A549 (cell line): ENCODE results near the gene VPS50. TPM values are rescaled to one million over a fixed set of nuclear protein-coding genes. Genes with fewer than 3 reads are reported as not detected.

Experiments used
- ATAC-seq, 2 experiments: fragments of 200-7000 bp in 1 of 2; fragments of >200 bp in 1 of 2; cut with Nextera tagmentation in 1 of 2; cut with Tn5 transposase in 1 of 2; 3 replicates each; pipeline versions ENCODE4 v1.8.0 to v1.9.1; 2018 to 2020; ENCODE audit warnings: mild to moderate bottlenecking in 1 of 2, moderate library complexity in 1 of 2
- CTCF ChIA-PET: fragments of 300-600 bp; sonication (Branson Sonifier 250); formaldehyde crosslinking; extraction: SDS; loops from one replicate; lab custom pipeline; 2021; ENCODE audit warnings: antibody characterized with exemption, inconsistent platforms; lab: Yijun Ruan, JAX
- POLR2A ChIA-PET: fragments of 350-600 bp; formaldehyde crosslinking; extraction: SDS; loops from one replicate; lab custom pipeline; 2021; ENCODE audit warnings: antibody characterized with exemption, inconsistent platforms; lab: Yijun Ruan, JAX
- DNase-seq, 2 experiments: peaks; one replicate each; pipeline versions ENCODE4 v3.0.0 to v3.0.0-alpha.2; 2011 to 2016; ENCODE audit warnings: low read depth in 1 of 2, low spot score in 1 of 2
- FAIRE-seq: peaks from 2 replicates; lab custom pipeline; 2011; peaks lifted over from hg19 to GRCh38; lab: Jason Lieb, UNC
- H3K27ac ChIP-seq, 2 experiments: fragments of >200 bp; sonication (Bioruptor Twin); formaldehyde crosslinking; 3 replicates each; pipeline ENCODE4 v1.5.1; 2016 to 2017
- H3K4me1 ChIP-seq: fragments of >200 bp; sonication (Bioruptor Twin); formaldehyde crosslinking; 3 replicates; pipeline ENCODE4 v1.6.1; 2016
- H3K4me2 ChIP-seq: fragments of >200 bp; sonication (Bioruptor Twin); formaldehyde crosslinking; 3 replicates; pipeline ENCODE4 v1.6.1; 2016
- H3K4me3 ChIP-seq: fragments of >200 bp; sonication (Bioruptor Twin); formaldehyde crosslinking; 3 replicates; pipeline ENCODE4 v1.5.1; 2016
- H3K9me3 ChIP-seq: fragments of >200 bp; sonication (Bioruptor Twin); formaldehyde crosslinking; 3 replicates; pipeline ENCODE4 v1.6.1; 2016
- BHLHE40 ChIP-seq: IDR thresholded peaks from 2 replicates; pipeline ENCODE4 v1.6.1; 2012; ENCODE audit warnings: low read depth, low read length, inconsistent platforms
- CBX2 ChIP-seq: fragments of 200-600 bp; sonication (generic); IDR thresholded peaks from 2 replicates; pipeline ENCODE4 v1.6.1; 2016; ENCODE audit warnings: low read depth, mild to moderate bottlenecking, borderline replicate concordance
- CEBPB ChIP-seq, 2 experiments: fragments of >200 bp in 1 of 2; sonication (Bioruptor Twin) in 1 of 2; formaldehyde crosslinking in 1 of 2; IDR thresholded peaks; 2 replicates each; pipeline ENCODE4 v1.6.1; 2012 to 2016
- CHD2 ChIP-seq: fragments of 150-350 bp; IDR thresholded peaks from 2 replicates; pipeline ENCODE4 v1.6.1; 2014; ENCODE audit warnings: low read length; ENCODE audit not compliant: partially characterized antibody
- CHD4 ChIP-seq: fragments of 200-600 bp; sonication (generic); IDR thresholded peaks from 2 replicates; pipeline ENCODE4 v1.6.1; 2016; ENCODE audit warnings: antibody characterized with exemption, mild to moderate bottlenecking, borderline replicate concordance
- CTCF ChIP-seq: fragments of >200 bp; sonication (Bioruptor Twin); formaldehyde crosslinking; IDR thresholded peaks from 3 replicates; pipeline ENCODE4 v1.5.1; 2016
- EHF ChIP-seq: fragments of 250-450 bp; sonication (Bioruptor Pico); IDR thresholded peaks from 2 replicates; pipeline ENCODE4 v1.5.0; 2020; ENCODE audit warnings: mild to moderate bottlenecking
- EP300 ChIP-seq, 2 experiments: fragments of >200 bp; sonication (Bioruptor Twin); formaldehyde crosslinking; IDR thresholded peaks; 2 replicates in 1 of 2; 3 replicates in 1 of 2; pipeline ENCODE4 v1.6.1; 2016 to 2017
- FOXS1 ChIP-seq: fragments of 250-450 bp; sonication (Bioruptor Pico); IDR thresholded peaks from 2 replicates; pipeline ENCODE4 v1.5.0; 2020; ENCODE audit warnings: mild to moderate bottlenecking, moderate library complexity
- HEYL ChIP-seq: fragments of 250-450 bp; sonication (Bioruptor Pico); IDR thresholded peaks from 2 replicates; pipeline ENCODE4 v1.8.0; 2021; ENCODE audit warnings: mild to moderate bottlenecking, moderate library complexity
- HOXB5 ChIP-seq: fragments of 250-450 bp; sonication (Bioruptor Pico); IDR thresholded peaks from 2 replicates; pipeline ENCODE4 v1.5.0; 2020; ENCODE audit warnings: mild to moderate bottlenecking, moderate library complexity
- JUN ChIP-seq, 2 experiments: fragments of >200 bp; sonication (Bioruptor Twin); formaldehyde crosslinking; IDR thresholded peaks; 2 replicates in 1 of 2; 3 replicates in 1 of 2; pipeline ENCODE4 v1.6.1; 2016 to 2017
- KDM5A ChIP-seq: fragments of 200-600 bp; sonication (generic); IDR thresholded peaks from 2 replicates; pipeline ENCODE4 v1.6.1; 2016; ENCODE audit warnings: antibody characterized with exemption, mild to moderate bottlenecking
- MAFK ChIP-seq: fragments of 450-650 bp; IDR thresholded peaks from 2 replicates; pipeline ENCODE4 v1.6.1; 2014; ENCODE audit not compliant: partially characterized antibody
- MAX ChIP-seq: IDR thresholded peaks from 2 replicates; pipeline ENCODE4 v1.6.1; 2012
- MYC ChIP-seq: IDR thresholded peaks from 2 replicates; pipeline ENCODE4 v1.6.1; 2012; ENCODE audit warnings: mild to moderate bottlenecking, inconsistent platforms, low read length, improper control_type of control experiment, borderline replicate concordance
- PBX3 ChIP-seq: IDR thresholded peaks from 2 replicates; pipeline ENCODE4 v1.6.1; 2012
- POLR2A ChIP-seq: IDR thresholded peaks from 2 replicates; pipeline ENCODE4 v1.6.1; 2012; ENCODE audit warnings: mild to moderate bottlenecking, low read length
- RAD21 ChIP-seq, 2 experiments: fragments of >200 bp in 1 of 2; sonication (Bioruptor Twin) in 1 of 2; formaldehyde crosslinking in 1 of 2; IDR thresholded peaks in 1 of 2; conservative IDR thresholded peaks in 1 of 2; 2 replicates in 1 of 2; 3 replicates in 1 of 2; pipeline ENCODE4 v1.6.1; 2012 to 2018; ENCODE audit warnings: inconsistent platforms in 1 of 2
- RCOR1 ChIP-seq: fragments of 150-350 bp; IDR thresholded peaks from 2 replicates; pipeline ENCODE4 v1.6.1; 2014; ENCODE audit warnings: antibody characterized with exemption, low read length, low read depth
- REST ChIP-seq: fragments of 200-600 bp; sonication (generic); IDR thresholded peaks from 2 replicates; pipeline ENCODE4 v1.6.1; 2016; ENCODE audit warnings: antibody characterized with exemption, mild to moderate bottlenecking, moderate library complexity
- RFX5 ChIP-seq: fragments of 450-650 bp; IDR thresholded peaks from 2 replicates; pipeline ENCODE4 v1.7.1; 2014; ENCODE audit warnings: antibody characterized with exemption, mild to moderate bottlenecking, moderate library complexity
- RNF2 ChIP-seq: fragments of 200-600 bp; sonication (generic); IDR thresholded peaks from 2 replicates; pipeline ENCODE4 v1.6.1; 2016; ENCODE audit warnings: low read depth, mild to moderate bottlenecking, antibody characterized with exemption, moderate library complexity, borderline replicate concordance
- TFCP2L1 ChIP-seq: fragments of 250-450 bp; sonication (Bioruptor Pico); IDR thresholded peaks from 2 replicates; pipeline ENCODE4 v1.5.0; 2021; ENCODE audit warnings: mild to moderate bottlenecking
- TP53 ChIP-seq: fragments of 250-450 bp; sonication (Bioruptor Pico); IDR thresholded peaks from 2 replicates; pipeline ENCODE4 v1.5.0; 2021; ENCODE audit warnings: mild to moderate bottlenecking, moderate library complexity
- USF2 ChIP-seq: fragments of 450-650 bp; IDR thresholded peaks from 2 replicates; pipeline ENCODE4 v1.6.1; 2014; ENCODE audit warnings: antibody characterized with exemption
- ZC3H11A ChIP-seq: fragments of 450-650 bp; IDR thresholded peaks from 2 replicates; pipeline ENCODE4 v1.6.1; 2014; ENCODE audit warnings: antibody characterized with exemption, mild to moderate bottlenecking
- ZFP36 ChIP-seq: fragments of 450-650 bp; IDR thresholded peaks from 2 replicates; pipeline ENCODE4 v1.6.1; 2014; ENCODE audit warnings: borderline replicate concordance; ENCODE audit not compliant: partially characterized antibody
- WGBS: methylation state at CpG from one replicate; pipeline ENCODE4 v1.1.6; 2017; ENCODE audit errors: missing lambda C conversion rate; 5-methylcytosine and 5-hydroxymethylcytosine counted together
- polyA plus RNA-seq, 4 experiments: library from polyadenylated mRNA; depleted of rRNA in 3 of 4; stranded (reverse); fragments of >200 nt; fragmentation: RNase III in 1 of 4; extraction: RNeasy Plus Mini Kit Qiagen cat#74134 plus additional on column Dnase treatment in 1 of 4; gene quantifications; 2 replicates in 3 of 4; 3 replicates in 1 of 4; pipeline ENCODE4 v1.2.3, GENCODE V29; 2011 to 2017

Gene VPS50
- polyA plus RNA-seq, 2 of the 4 experiments (the other 2 are of a cell fraction) = 8.9 to 19.0 TPM

GRCh38 chr7:93327006-93327633 lies 95.0 kb downstream of the VPS50 start:
- ATAC-seq (no peak), DNase-seq (no peak), FAIRE-seq (no peak)
- Histone ChIP-seq H3K4me1 (no peaks in the 10 kb centered on the region), H3K27ac (no peak overlapping the region), H3K4me3 (no peak overlapping the region), H3K9me3 (no peaks in the 10 kb centered on the region), H3K4me2 (no peak overlapping the region)
- ChIA-PET POLR2A (no interaction called here), CTCF (no interaction called here)
- TF ChIP-seq ZFP36 = no peak
- no peak for TF ChIP-seq FOXS1
- no peak for TF ChIP-seq PBX3
- no peak for TF ChIP-seq ZC3H11A
- TF ChIP-seq REST = no peak
- TF ChIP-seq MYC = no peak
- TF ChIP-seq RNF2 = no peak
- no peak for TF ChIP-seq MAFK
- no peak for TF ChIP-seq EHF (CRISPR knock-in tag)
- no peak for TF ChIP-seq BHLHE40
- TF ChIP-seq CHD2 = no peak
- no peak for TF ChIP-seq TP53 (CRISPR knock-in tag)
- 59% methylated on average over 3 of the region's 3 CpGs for WGBS

GRCh38 chr7:93331706-93332105 lies 99.5 kb downstream of the VPS50 start:
- CTCF ChIA-PET = no interaction called here
- ATAC-seq (no peak), FAIRE-seq (no peak), DNase-seq (no peak)
- H3K4me2 ChIP-seq = no peak overlapping the region
- POLR2A ChIA-PET = no interaction called here
- H3K9me3 ChIP-seq = no peaks in the 10 kb centered on the region
- H3K4me3 ChIP-seq = no peak overlapping the region
- no peak for TF ChIP-seq POLR2A
- no peak for TF ChIP-seq MAX
- TF ChIP-seq USF2 = no peak
- TF ChIP-seq HOXB5 (CRISPR knock-in tag) = no peak
- TF ChIP-seq HEYL (CRISPR knock-in tag) = no peak
- TF ChIP-seq CTCF = no peak
- no peak for TF ChIP-seq TFCP2L1 (CRISPR knock-in tag)
- TF ChIP-seq EP300 (IDR thresholded peaks at IDR 0.05) = no peak
- TF ChIP-seq CBX2 = no peak
- TF ChIP-seq RFX5 = no peak
- TF ChIP-seq CHD2 = no peak
- TF ChIP-seq KDM5A = no peak
- no peak for TF ChIP-seq CHD4
- TF ChIP-seq CEBPB (IDR thresholded peaks at IDR 0.05) = no peak
- TF ChIP-seq JUN (IDR thresholded peaks at IDR 0.05) = no peak
- TF ChIP-seq RAD21 (conservative IDR thresholded peaks at IDR 0.05 in 1 of 2, IDR thresholded peaks at IDR 0.05 in 1 of 2) = no peak
- TF ChIP-seq RCOR1 = no peak
- H3K4me1 ChIP-seq = no peaks in the 10 kb centered on the region
- 56% methylated on average over 3 of the region's 3 CpGs for WGBS
- H3K27ac ChIP-seq = no peak overlapping the region
